AG10803 (cell line): ENCODE results near the gene CXCL16.
A peak's percentile ranks its signal among the peaks of the same experiment; 100 is the strongest.

Experiments used
- DNase-seq: peaks from one replicate; pipeline ENCODE4 v3.0.0; 2010; ENCODE audit warnings: low read depth
- H3K4me3 ChIP-seq: 2 replicates; pipeline ENCODE4 v1.5.1; 2011; ENCODE audit warnings: mild to moderate bottlenecking, low read length, control low read depth
- TF ChIP-seq, protein P1 (sequence below): conservative IDR thresholded peaks from 2 replicates; pipeline ENCODE4 v1.5.1; 2011; ENCODE audit warnings: mild to moderate bottlenecking, low read length, control low read depth, inconsistent platforms

The CXCL16 gene

DNA sequence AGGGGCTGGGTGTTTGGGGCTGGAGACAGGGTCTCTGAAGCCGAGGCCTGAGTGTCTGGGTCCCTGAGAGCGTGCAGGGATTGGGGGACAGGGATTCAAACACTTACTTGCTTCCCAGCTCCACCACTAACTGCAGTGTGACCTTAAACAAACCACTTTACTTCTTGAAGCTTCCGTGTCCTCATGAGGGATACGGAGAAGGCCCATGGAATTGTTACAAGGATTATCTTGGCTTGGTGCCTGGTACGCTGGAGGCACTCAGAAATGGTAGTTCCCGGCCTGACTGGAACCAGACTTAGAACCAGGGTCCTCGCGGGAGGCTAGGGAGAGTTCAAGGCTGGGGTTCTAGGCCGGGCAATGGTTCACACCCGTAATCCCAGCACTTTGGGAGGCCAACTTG, 2.9 kb upstream of the CXCL16 start:
- H3K4me3 ChIP-seq = no peak overlapping the region
- TF ChIP-seq, protein P1, sequence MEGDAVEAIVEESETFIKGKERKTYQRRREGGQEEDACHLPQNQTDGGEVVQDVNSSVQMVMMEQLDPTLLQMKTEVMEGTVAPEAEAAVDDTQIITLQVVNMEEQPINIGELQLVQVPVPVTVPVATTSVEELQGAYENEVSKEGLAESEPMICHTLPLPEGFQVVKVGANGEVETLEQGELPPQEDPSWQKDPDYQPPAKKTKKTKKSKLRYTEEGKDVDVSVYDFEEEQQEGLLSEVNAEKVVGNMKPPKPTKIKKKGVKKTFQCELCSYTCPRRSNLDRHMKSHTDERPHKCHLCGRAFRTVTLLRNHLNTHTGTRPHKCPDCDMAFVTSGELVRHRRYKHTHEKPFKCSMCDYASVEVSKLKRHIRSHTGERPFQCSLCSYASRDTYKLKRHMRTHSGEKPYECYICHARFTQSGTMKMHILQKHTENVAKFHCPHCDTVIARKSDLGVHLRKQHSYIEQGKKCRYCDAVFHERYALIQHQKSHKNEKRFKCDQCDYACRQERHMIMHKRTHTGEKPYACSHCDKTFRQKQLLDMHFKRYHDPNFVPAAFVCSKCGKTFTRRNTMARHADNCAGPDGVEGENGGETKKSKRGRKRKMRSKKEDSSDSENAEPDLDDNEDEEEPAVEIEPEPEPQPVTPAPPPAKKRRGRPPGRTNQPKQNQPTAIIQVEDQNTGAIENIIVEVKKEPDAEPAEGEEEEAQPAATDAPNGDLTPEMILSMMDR = no peak
- no peak for DNase-seq

DNA sequence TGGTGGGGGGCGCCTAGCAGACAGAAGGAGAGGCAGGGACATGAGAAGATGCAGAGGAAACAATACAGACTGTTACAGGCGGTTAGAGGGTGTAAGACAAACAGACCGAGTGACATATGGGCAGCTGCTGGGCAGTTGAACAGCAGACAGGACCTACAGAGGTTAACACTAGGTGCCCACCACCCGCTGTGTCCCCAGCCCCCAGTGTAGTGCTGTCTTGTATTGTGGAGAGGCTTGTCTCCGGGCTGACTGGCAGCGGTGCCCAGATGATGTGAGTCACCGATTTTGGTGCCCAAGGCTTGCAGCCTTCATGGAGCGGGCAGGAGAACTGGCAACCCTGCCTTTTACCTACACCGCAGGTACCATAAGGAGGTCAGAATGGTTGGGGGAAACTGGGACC, 2.4 kb upstream of the CXCL16 start:
- no peak overlapping the region for H3K4me3 ChIP-seq
- TF ChIP-seq, protein P1 = no peak
- DNase-seq = no peak

- DNase-seq = no peak
- TF ChIP-seq, protein P1 = no peak
- H3K4me3 ChIP-seq = no peak overlapping the region
Observed at GRCh38 chr17:4741544-4741943, 1.8 kb upstream of the CXCL16 start.

GRCh38 chr17:4740584-4740983, 856 bp upstream of the CXCL16 start:
- DNase-seq = no peak
- TF ChIP-seq, protein P1 = no peak
- no peak overlapping the region for H3K4me3 ChIP-seq

- TF ChIP-seq, protein P1 = no peak
- H3K4me3 ChIP-seq = peak overlapping the region; percentile 66
- DNase-seq = no peak
Observed at GRCh38 chr17:4740025-4740351, 260 bp upstream of the CXCL16 start.

GRCh38 chr17:4738136-4739121, 1.3 kb downstream of the CXCL16 start:
- no peak for DNase-seq
- peak overlapping the region; percentile 66 for H3K4me3 ChIP-seq

More at GRCh38 chr17:4738136-4739121, 1.3 kb downstream of the CXCL16 start:
- TF ChIP-seq, protein P1 = no peak
